ENCODE measurements around the gene DHRS3. TPM values are rescaled to one million over a fixed set of nuclear protein-coding genes. Genes with fewer than 3 reads are reported as not detected.

Gene DHRS3
- total and polyA plus RNA-seq, 2 donors (not counting 1 experiment from before 2014, with no cell fraction given): 8.4 to 36.8 TPM

DNA sequence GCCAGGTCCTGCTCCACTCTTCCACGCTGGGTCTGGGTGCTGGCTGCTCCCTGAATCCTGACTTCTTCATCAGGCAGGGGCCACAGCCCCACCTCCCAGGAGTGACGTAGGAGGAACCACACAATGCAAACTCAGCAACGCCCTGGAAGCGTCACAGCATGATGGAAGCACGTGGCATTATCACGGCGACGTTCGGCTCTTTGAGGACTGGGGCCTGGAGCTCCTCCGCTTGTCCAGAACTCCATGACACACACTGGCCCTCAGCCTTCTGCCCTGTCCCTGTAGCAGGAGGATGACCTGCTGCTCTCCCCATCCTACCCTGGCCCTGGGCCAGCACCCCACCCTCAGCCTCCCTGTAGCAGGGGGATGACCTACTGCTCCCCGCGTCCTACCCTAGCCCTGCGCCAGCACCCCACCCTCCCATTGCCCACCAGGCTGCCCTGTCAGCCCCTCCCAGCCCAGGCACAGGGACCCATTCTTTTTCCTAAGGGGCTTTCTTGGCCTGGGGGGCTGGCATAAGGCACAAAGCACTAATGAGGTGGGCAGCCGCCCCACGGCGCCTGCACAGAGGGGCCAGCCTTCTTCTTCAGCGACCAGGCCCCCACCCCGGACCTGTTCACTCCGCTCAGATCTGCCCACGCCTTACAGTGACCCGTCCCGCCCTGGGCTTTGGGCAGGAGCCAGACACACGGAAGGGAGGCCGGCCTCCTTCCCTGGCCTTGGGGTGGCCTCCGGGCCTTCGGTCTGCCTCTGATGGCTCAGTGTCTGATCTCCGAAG, 65.7 kb downstream of the DHRS3 start:
- no peak for DNase-seq (ENCODE audit: low read depth in 2 of 2)
- Histone ChIP-seq H3K4me1 (ENCODE audit: control insufficient read depth, extremely low read depth, insufficient read depth, low read length) (peaks cover 18% of the 10 kb centered on the region), H3K79me2 (ENCODE audit: control insufficient read depth, insufficient read depth, low read length) (no peaks in the 10 kb centered on the region), H2AFZ (ENCODE audit: low read length) (no peak overlapping the region), H3K4me2 (ENCODE audit: extremely low read depth, insufficient read depth, low read length) (no peak overlapping the region), H3K9me3 (ENCODE audit: control insufficient read depth, insufficient read depth, low read depth, low read length) (no peaks in the 10 kb centered on the region), H3K36me3 (ENCODE audit: control insufficient read depth, insufficient read depth, low read length) (no peaks in the 10 kb centered on the region), H4K20me1 (ENCODE audit: control insufficient read depth, extremely low read depth, insufficient read depth, low read length) (no peaks in the 10 kb centered on the region), H3K27me3 (ENCODE audit: control insufficient read depth, insufficient read depth, low read length) (no peaks in the 10 kb centered on the region), H3K9ac (ENCODE audit: insufficient read depth, low read length) (no peak overlapping the region), H3K27ac (ENCODE audit: insufficient read depth, low read length) (no peak overlapping the region), H3K4me3 (replicated peaks in 1 of 4; ENCODE audit: control extremely low read depth in 1 of 4, insufficient read depth in 1 of 4, low read depth in 3 of 4, low read length in 4 of 4) (no peak overlapping the region)
- TF ChIP-seq, protein P1, sequence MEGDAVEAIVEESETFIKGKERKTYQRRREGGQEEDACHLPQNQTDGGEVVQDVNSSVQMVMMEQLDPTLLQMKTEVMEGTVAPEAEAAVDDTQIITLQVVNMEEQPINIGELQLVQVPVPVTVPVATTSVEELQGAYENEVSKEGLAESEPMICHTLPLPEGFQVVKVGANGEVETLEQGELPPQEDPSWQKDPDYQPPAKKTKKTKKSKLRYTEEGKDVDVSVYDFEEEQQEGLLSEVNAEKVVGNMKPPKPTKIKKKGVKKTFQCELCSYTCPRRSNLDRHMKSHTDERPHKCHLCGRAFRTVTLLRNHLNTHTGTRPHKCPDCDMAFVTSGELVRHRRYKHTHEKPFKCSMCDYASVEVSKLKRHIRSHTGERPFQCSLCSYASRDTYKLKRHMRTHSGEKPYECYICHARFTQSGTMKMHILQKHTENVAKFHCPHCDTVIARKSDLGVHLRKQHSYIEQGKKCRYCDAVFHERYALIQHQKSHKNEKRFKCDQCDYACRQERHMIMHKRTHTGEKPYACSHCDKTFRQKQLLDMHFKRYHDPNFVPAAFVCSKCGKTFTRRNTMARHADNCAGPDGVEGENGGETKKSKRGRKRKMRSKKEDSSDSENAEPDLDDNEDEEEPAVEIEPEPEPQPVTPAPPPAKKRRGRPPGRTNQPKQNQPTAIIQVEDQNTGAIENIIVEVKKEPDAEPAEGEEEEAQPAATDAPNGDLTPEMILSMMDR (conservative IDR thresholded peaks at IDR 0.05 in 1 of 2, IDR thresholded peaks at IDR 0.05 in 1 of 2; ENCODE audit: low read depth in 1 of 2, low read length in 2 of 2): no peak
- no peak for TF ChIP-seq EZH2 (IDR thresholded peaks at IDR 0.05; ENCODE audit: low read length, missing control alignments)

- H4K20me1 ChIP-seq (ENCODE audit: control insufficient read depth, extremely low read depth, insufficient read depth, low read length): no peaks in the 10 kb centered on the region
- no peaks in the 10 kb centered on the region for H3K36me3 ChIP-seq (ENCODE audit: control insufficient read depth, insufficient read depth, low read length)
- no peaks in the 10 kb centered on the region for H3K9me3 ChIP-seq (ENCODE audit: control insufficient read depth, insufficient read depth, low read depth, low read length)
- H3K27ac ChIP-seq (ENCODE audit: insufficient read depth, low read length): no peak overlapping the region
- TF ChIP-seq, protein P1 (conservative IDR thresholded peaks at IDR 0.05 in 1 of 2, IDR thresholded peaks at IDR 0.05 in 1 of 2; ENCODE audit: low read depth in 1 of 2, low read length in 2 of 2): no peak
- TF ChIP-seq EZH2 (IDR thresholded peaks at IDR 0.05; ENCODE audit: low read length, missing control alignments): no peak
- no peak overlapping the region for H2AFZ ChIP-seq (ENCODE audit: low read length)
- H3K79me2 ChIP-seq (ENCODE audit: control insufficient read depth, insufficient read depth, low read length): no peaks in the 10 kb centered on the region
- H3K4me3 ChIP-seq (replicated peaks in 1 of 4; ENCODE audit: control extremely low read depth in 1 of 4, insufficient read depth in 1 of 4, low read depth in 3 of 4, low read length in 4 of 4): no peak overlapping the region
- H3K27me3 ChIP-seq (ENCODE audit: control insufficient read depth, insufficient read depth, low read length): no peaks in the 10 kb centered on the region
- no peak overlapping the region for H3K9ac ChIP-seq (ENCODE audit: insufficient read depth, low read length)
- peaks cover 13% of the 10 kb centered on the region for H3K4me1 ChIP-seq (ENCODE audit: control insufficient read depth, extremely low read depth, insufficient read depth, low read length)
- DNase-seq (ENCODE audit: low read depth in 2 of 2): no peak
- no peak overlapping the region for H3K4me2 ChIP-seq (ENCODE audit: extremely low read depth, insufficient read depth, low read length)
These were observed 66.4 kb downstream of the DHRS3 start for GRCh38 chr1:12551584-12551983.

DNA sequence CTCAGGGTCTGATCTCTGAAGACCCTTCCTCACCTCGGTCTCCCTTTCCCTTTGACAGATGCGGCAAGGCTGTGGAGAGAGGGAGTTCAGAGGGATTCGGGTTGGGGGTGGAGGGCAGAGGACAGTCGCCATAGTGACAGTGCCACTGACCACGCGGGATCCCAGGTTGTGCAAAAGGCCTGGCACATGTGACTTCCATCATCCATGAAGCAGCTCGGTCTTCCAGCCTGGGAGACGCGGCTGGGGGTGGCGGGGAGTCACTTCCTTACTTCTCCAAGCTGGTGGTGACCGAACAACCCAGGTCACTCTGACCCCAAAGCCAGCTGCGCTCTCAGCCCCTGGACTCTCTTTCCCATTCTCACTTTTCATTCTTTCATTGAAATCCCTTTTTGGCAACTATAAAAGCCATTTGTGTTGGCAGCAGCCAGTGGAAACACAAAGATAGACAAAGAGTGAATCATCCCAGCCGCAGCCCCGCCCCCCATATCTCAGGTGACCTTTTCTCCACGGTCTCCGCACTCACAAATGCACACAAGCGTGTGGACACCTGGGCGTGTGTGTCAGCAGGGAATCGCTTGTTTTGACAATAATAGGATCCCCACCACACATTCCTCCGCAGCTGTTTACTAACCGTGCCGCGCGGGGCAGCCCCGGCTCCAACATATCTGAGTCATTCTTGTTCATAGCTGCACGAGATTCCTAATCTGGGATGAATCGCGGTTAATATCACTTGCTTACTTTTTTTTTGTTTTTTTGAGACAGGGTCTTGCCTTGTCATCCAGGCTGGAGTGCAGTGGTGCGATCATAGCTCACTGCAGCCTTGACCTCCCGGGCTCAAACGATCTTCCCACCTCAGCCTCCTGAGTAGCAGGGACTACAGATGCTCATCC, 68.3 kb downstream of the DHRS3 start:
- no peaks in the 10 kb centered on the region for H3K27me3 ChIP-seq (ENCODE audit: control insufficient read depth, insufficient read depth, low read length)
- H3K36me3 ChIP-seq (ENCODE audit: control insufficient read depth, insufficient read depth, low read length): no peaks in the 10 kb centered on the region
- no peaks in the 10 kb centered on the region for H3K79me2 ChIP-seq (ENCODE audit: control insufficient read depth, insufficient read depth, low read length)
- no peak overlapping the region for H2AFZ ChIP-seq (ENCODE audit: low read length)
- TF ChIP-seq EZH2 (IDR thresholded peaks at IDR 0.05; ENCODE audit: low read length, missing control alignments): no peak
- TF ChIP-seq, protein P1 (conservative IDR thresholded peaks at IDR 0.05 in 1 of 2, IDR thresholded peaks at IDR 0.05 in 1 of 2; ENCODE audit: low read depth in 1 of 2, low read length in 2 of 2): no peak
- peak; percentile 74 to 98 for DNase-seq (ENCODE audit: low read depth in 2 of 2)
- no peaks in the 10 kb centered on the region for H3K9me3 ChIP-seq (ENCODE audit: control insufficient read depth, insufficient read depth, low read depth, low read length)
- H3K4me1 ChIP-seq (ENCODE audit: control insufficient read depth, extremely low read depth, insufficient read depth, low read length): peaks cover 11% of the 10 kb centered on the region
- H4K20me1 ChIP-seq (ENCODE audit: control insufficient read depth, extremely low read depth, insufficient read depth, low read length): no peaks in the 10 kb centered on the region
- H3K4me3 ChIP-seq (replicated peaks in 1 of 4; ENCODE audit: control extremely low read depth in 1 of 4, insufficient read depth in 1 of 4, low read depth in 3 of 4, low read length in 4 of 4): peak overlapping the region in 2 of 4 experiments; percentile 25 to 34
- peak overlapping the region; percentile 20 for H3K9ac ChIP-seq (ENCODE audit: insufficient read depth, low read length)
- H3K4me2 ChIP-seq (ENCODE audit: extremely low read depth, insufficient read depth, low read length): peak overlapping the region; percentile 52
- peak overlapping the region; percentile 62 for H3K27ac ChIP-seq (ENCODE audit: insufficient read depth, low read length)
